GM04504 (cell line): ENCODE results near the gene XRCC1.
A peak's percentile ranks its signal among the peaks of the same experiment; 100 is the strongest.
"Not testable (repeated sequence)": the region's sequence is repeated elsewhere in the genome, so short reads cannot be mapped to it uniquely, and the experiment has no call there.

Experiments used
- DNase-seq: peaks from one replicate; pipeline ENCODE4 v3.0.0-alpha.2; 2012; ENCODE audit warnings: low read depth

Gene XRCC1

DNA sequence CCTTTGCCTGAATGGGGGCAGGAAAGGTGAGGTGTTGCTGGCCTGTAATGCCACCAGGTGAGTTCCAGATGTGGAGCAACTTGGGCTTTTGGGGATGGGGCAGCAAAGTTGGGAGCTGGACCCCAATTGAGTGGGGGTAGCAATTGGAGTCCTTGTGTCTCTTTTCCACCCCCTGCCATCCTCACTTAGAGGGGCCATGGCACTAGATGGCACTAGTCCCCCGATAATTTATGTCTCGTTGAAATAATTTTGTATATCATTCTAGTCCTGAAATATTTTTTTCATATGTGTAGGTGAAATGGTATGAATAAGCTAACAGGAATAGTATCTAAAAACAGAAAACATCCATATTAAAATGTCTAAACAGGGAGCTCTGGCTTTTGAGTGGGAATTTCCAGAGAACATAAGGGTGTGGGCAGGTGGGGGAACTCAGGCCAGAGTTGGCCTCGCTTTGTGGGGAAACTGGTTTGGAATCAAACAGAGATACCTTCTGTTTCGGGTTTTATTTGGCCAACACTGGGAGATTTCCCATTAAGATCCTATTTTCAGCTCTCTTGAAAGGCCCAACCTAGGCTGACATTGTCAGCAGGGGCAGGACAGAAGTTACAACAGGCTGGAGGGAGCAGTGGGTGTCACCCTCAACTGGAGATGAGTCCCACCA, 24.4 kb upstream of the XRCC1 start:
- no peak for DNase-seq

DNA sequence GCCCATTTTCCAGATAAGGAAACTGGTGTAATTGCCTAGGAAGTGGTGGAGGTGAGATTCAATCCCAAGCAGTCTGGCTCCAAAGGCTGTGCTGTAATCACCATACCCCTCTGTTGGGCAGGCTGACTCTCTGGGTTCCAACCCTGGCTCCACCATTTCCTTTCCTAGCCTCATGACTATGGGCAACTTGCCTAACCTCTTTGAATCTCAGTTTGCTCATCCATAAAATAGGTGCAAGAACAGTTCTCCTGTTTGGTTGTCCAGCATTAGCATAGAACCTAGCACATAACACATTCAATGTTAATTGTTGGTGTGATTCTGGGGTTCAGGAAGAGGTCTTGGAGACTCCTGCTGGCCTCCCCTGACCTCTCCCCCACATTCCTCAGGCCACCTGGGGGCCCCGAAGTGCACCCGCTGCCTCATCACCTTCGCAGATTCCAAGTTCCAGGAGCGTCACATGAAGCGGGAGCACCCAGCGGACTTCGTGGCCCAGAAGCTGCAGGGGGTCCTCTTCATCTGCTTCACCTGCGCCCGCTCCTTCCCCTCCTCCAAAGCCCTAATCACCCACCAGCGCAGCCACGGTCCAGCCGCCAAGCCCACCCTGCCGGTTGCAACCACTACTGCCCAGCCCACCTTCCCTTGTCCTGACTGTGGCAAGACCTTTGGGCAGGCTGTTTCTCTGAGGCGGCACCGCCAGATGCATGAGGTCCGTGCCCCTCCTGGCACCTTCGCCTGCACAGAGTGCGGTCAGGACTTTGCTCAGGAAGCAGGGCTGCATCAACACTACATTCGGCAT, 23.3 kb upstream of the XRCC1 start:
- no peak for DNase-seq

DNA sequence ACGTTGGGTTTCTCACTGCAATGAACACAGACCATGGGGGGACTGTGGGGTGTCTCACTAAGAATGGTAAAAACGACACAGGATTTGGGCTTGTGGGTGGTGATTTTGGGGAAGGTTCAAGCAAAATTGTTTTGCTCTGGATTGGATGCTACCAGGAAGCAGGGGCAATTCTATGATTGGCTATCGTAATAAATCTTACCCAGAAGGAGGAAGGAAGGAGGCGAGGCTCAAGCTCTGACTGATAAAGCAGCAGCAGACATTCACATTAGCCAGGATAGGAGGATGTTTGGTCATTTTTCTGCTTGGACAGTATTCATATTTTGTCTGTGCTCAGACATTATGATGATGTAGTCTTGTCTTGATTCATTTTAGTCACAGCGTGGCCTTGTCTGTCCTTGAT, 22.5 kb upstream of the XRCC1 start:
- DNase-seq: no peak

GRCh38 chr19:43596842-43597461, 21.6 kb upstream of the XRCC1 start:
- no peak for DNase-seq

DNA sequence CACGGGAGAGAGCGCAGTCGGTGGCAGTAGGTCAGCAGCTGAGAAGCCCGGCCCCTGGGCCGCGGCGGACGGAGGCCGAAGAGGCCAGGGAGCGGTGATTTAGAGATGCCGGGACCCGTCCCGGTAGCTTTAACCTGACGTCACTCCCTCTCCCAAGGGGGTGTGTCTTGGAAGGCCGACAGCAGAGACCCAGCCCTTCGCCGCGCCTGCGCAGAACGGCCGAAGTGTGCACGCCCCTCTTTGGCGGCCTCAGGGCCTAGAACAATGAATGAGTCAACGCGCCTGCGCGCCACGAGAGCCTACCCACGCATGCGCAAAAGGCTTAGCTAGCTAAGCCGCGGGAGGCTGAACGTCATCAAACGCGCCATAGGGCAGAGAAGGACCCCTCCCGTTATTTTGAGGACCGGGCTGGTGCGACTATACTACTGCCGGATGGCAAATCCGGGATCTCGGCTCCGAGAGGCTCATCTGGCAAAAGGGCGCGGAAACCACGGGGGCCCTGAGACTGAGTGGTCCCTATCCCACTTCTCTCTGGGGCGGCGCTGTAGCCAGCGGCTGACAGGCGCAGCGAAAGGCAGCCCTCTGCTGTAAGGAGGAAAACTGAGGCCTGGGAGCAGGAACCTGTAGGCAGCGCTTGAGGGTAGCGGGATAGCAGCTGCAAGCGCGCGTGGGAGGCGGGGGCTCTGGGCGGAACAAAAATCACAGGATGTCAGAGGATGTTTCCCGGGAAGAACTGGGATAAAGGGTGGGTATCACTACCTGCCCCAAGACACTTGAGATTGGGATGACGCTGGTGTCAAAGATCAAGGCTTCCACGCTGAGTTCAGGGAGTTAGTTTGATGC, 20.9 kb upstream of the XRCC1 start, which contains the start of the genes IRGQ and ZNF576:
TSS of gene IRGQ (minus strand) at position 136 of the 843 bp plus-strand sequence. CDS start 796 bp downstream, outside the sequence.
TSS of gene ZNF576 (plus strand) at position 597 of the 843 bp plus-strand sequence. CDS start 514 bp downstream, outside the sequence.
- DNase-seq: peak; percentile 98

DNA sequence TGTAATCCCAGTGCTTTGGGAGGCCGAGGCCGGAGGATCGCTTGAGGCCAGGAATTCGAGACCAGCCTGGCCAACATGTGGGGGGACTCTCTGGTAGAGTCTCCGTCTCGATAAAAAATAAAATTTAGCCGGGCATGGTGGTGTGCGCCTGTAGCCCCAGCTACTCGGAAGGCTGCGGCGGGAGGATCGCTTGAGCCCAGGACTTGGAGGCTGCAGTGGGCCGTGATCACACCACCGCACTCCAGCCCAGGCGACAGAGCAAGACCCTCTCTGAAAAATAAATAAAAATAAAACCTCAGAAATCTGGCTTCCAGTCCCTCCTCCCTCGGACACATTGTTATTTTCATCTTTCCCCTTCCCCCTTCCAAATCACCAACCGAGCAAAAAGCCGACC, 20.3 kb upstream of the XRCC1 start:
- no peak for DNase-seq

- DNase-seq: no peak
These were observed 19.6 kb upstream of the XRCC1 start for GRCh38 chr19:43594710-43595604.

DNA sequence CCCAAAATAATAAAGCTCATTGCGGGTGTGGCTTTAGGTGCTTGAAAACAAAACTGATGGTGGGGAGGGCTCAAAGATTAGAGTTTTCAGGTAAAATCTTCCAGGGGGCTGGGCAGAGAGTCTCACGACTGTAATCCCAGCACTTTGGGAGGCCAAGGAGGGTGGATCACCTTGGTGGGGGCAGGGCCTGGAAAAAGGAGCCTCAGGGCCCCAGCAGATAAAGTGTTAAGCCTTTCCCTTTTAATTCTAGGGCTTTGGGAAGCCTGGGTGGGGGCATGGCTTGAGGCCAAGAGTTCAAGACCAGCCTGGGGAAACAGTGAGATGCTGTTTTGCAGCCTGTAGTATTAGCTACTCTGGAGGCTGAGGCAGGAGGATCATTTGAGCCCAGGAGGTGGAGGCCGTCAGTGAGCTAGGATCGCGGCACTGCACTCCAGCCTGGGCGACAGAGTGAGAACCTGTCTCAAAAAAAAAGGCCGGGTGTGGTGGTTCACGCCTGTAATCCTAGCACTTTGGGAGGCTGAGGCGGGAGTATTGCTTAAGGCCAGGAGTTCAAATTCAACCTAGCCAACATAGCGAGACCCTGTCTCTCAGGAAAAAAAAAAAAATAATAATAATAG, 18.9 kb upstream of the XRCC1 start:
- DNase-seq: no peak

DNA sequence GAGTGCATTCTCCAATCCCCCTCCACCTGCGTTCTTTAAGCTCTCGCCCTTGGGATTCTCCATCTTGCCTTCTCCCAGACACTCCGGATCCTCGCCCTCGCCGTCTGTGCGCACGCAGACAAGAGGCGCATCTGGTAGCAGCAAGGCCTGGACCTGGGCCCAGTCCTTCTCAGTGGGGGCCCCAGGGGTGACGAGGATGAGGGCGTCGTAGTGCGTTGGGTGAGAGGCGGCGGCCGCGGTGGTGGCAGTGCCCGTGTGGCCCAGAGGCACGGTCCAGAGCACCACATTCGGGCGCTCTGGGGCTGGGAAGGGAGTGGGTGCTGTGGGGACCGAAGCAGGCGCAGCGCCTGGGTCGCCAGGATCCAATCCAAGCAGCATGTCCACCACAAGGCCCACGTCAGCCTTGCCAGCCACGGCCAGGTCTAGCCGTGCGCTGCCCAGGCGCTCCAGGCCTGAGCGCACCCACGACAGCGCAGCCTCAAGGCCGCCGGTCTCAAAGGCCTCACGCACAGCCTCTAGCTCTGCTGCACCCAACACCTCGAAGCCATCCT, 17.5 kb upstream of the XRCC1 start:
- no peak for DNase-seq

DNA sequence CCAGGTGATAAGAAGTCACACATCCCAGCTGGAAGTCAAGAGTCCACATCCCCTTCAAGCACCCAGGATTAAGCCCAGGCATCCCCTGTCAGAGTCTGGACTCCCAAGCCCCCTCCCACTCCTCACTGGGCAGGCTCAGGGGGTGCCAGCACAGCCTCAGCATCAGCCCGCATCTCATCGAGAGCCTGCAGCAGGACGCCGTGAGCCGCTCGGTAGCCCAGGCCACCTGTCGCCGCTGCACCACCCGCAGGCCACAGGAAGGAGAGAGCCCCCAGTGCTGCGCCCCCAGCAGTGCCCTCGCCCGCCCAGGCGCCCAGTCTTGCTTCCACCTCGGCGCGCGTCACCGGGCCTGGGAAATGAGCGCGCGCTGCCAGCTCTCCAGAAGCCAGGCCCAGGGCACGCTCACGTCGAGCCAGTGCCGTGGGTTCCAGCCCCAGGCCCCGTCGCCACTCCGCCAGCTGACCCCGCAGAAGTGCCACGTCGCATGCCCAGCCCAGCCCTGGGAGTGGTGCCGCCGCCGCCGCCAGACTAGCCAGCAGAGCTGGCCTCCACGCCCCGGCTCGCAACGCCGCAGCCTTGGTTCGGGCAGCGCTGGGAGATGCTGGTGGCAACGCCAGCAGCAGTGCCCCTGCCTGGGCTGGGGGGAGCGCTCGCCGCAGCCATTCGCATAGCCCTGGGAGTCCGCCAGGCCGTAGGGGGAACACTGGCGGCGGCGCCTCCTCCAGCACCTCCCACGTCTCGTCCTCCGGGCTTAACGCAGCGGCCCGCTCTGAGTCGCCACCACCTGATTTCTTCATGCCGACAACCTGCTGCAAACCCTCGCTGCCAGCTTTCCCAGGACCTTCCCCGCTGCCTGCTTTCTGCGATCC, 16.8 kb upstream of the XRCC1 start:
- no peak for DNase-seq

- no peak for DNase-seq
These were observed 14.4 kb upstream of the XRCC1 start for GRCh38 chr19:43589678-43590077.

DNA sequence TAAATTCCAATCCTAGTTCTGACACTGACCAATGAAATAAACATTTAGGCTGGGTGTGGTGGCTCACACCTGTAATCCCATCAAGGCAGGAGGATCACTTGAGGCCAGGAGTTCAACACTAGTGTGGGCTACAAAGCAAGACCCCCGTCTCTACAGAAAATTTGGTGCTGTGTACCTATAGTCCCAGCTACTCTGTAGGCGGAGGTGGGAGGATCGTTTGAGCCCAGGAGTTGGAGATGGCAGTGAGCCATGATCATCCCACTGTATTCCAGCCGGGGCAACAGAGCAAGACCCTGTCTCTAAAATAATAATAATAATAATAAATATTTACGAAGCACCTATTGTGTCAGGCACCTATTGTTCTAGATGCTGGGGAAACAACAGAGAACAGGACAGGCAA, 13.9 kb upstream of the XRCC1 start:
- DNase-seq: no peak

DNA sequence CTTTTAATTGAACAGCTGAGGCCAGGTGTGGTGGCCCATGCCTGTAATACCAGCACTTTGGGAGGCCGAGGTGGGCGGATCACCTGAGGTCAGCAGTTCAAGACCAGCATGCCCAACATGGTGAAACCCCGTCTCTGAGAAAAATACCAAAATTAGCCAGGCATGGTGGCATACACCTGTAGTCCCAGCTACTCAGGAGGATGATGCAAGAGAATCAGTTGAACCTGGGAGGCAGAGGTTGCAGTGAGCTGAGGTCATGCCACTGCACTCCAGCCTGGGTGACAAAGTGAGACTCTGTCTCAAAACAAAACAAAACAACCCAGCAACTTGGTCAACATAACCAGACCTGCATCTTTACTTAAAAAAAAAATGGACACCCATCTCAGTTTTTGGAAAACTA, 11.7 kb upstream of the XRCC1 start:
- DNase-seq: not testable (repeated sequence)

- no peak for DNase-seq
These were observed 11.0 kb upstream of the XRCC1 start for GRCh38 chr19:43586346-43586745.

GRCh38 chr19:43584484-43584883, 9.2 kb upstream of the XRCC1 start:
- DNase-seq: no peak

GRCh38 chr19:43582495-43582894, 7.2 kb upstream of the XRCC1 start:
- DNase-seq: no peak

DNA sequence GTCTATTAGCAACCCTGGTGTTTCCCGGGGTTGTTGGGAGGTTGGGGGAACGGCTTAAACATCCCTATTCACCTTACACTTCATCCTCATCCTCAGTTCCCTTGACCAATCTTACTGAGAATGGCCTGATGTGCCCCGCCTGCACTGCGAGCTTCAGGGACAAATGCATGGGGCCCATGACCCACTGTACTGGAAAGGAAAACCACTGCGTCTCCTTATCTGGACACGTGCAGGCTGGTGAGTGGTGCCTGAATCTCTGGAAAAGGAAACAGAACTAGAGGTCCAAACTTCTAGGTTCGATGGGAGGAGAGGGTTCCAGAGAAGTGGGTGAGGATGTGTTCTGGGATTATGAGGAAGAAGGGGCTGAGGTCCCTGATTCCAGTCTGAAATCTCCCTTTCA, 6.1 kb upstream of the XRCC1 start:
- no peak for DNase-seq

DNA sequence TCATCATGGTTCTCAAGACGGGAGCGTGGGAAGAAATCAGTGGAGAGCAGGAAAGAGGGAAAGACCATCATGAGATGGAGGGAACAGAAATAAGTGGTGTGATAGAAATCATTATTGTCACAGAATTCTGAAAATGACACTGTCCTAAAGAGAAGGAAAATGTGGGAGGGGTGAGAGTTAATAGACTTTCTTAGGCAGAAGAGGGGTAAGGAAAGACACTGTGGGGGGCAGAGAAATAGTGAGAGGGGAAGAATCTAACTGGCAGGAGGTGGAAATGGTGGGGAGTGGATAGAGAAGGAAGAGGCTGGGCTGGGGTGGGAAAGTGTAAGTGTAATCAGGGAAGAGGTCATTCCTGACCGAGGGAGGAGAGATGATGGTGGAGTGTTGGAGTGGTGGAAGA, 3.5 kb upstream of the XRCC1 start:
- no peak for DNase-seq
